ENCODE data around the gene RBM14.

DNA sequence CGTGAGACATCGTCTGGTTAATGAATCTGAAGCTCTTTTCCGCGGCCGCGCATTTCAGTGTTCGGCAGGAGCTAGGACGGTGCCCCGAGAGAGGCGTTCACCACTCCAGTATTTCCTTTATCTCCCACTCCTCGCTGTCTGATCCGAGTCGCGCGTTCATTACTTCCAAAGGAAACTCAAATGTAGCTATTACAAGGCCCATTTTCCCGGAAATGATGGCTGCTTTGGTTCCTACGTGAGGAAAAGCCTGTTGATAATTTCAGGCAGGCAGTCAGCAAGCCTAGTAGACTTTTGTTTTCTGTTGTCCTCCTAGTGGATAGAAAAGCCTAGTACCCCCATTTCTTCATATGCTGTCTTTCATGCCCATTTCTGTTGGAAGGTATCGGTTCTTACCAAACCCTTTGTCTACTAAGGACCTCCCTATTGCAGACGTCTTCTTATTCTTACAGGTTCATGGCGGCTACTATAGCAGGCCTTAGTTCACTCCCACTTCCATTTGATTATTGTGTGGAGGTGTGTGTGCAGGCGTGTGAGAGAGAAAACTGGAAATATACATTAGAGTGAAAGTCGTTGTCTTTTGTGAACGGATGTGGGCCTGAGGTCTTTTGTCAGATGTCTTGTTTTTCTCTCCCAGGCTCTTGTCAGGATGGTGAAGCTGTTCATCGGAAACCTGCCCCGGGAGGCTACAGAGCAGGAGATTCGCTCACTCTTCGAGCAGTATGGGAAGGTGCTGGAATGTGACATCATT lies 22.8 kb downstream of the RBM14 start:
- TF ChIP-seq CTCF (IDR thresholded peaks at IDR 0.05) (no peak), POLR2A (IDR thresholded peaks at IDR 0.05) (no peak)

Measured in body of pancreas (tissue), 4 donors.